Esophagus mucosa (tissue), 1 donor: ENCODE data around the gene PPP1R15A. TPM values are rescaled to one million over a fixed set of nuclear protein-coding genes. Genes with fewer than 3 reads are reported as not detected.
"Not testable (repeated sequence)": the region's sequence is repeated elsewhere in the genome, so short reads cannot be mapped to it uniquely, and the experiment has no call there.

Experiments
- ATAC-seq: fragments of 200-7000 bp; cut with Tn5 transposase; one replicate; pipeline ENCODE4 v1.9.1; 2020
- total RNA-seq: library from RNA; stranded (reverse); gene quantifications from one replicate; pipeline ENCODE4 v1.2.4, GENCODE V29; 2023
- donor health status: DM: yes; HTN: yes; CAD: no.

PPP1R15A gene
- total RNA-seq, 1 donor from 2014 or later: 30.0 TPM

GRCh38 chr19:48881741-48882657 is 9.8 kb downstream of the PPP1R15A start:
- peak; percentile 58 for ATAC-seq

GRCh38 chr19:48883726-48884125 is 11.5 kb downstream of the PPP1R15A start:
- no peak for ATAC-seq

GRCh38 chr19:48887861-48888612 is 15.8 kb downstream of the PPP1R15A start:
- ATAC-seq: peak; percentile 10

GRCh38 chr19:48889496-48889895 is 17.3 kb downstream of the PPP1R15A start:
- not testable (repeated sequence) for ATAC-seq

GRCh38 chr19:48890551-48890950 is 18.3 kb downstream of the PPP1R15A start:
- peak; percentile 55 for ATAC-seq

GRCh38 chr19:48895226-48895625 is 23.0 kb downstream of the PPP1R15A start:
- ATAC-seq: no peak

- peak; percentile 13 for ATAC-seq
Measured at GRCh38 chr19:48896191-48896720, 24.0 kb downstream of the PPP1R15A start.

- no peak for ATAC-seq
Measured at GRCh38 chr19:48897181-48897580, 25.0 kb downstream of the PPP1R15A start.

- not testable (repeated sequence) for ATAC-seq
Measured at GRCh38 chr19:48899386-48899749, 27.1 kb downstream of the PPP1R15A start.

GRCh38 chr19:48899781-48900476 is 27.7 kb downstream of the PPP1R15A start, which contains the start of gene NUCB1:
Gene NUCB1, plus strand, starts transcription at chr19:48900312. Its CDS starts 485 bp downstream, at chr19:48900797.
- peak; percentile 98 for ATAC-seq

GRCh38 chr19:48900477-48901406 is 28.5 kb downstream of the PPP1R15A start:
- peak; percentile 1 for ATAC-seq

- not testable (repeated sequence) for ATAC-seq
Measured at GRCh38 chr19:48902291-48902690, 30.1 kb downstream of the PPP1R15A start.

GRCh38 chr19:48903788-48904187 is 31.6 kb downstream of the PPP1R15A start:
- not testable (repeated sequence) for ATAC-seq

- ATAC-seq: no peak
Measured at GRCh38 chr19:48905664-48906063, 33.4 kb downstream of the PPP1R15A start.

GRCh38 chr19:48906324-48906723 is 34.1 kb downstream of the PPP1R15A start:
- no peak for ATAC-seq

GRCh38 chr19:48907671-48908070 is 35.5 kb downstream of the PPP1R15A start:
- no peak for ATAC-seq

GRCh38 chr19:48909424-48910077 is 37.3 kb downstream of the PPP1R15A start:
- not testable (repeated sequence) for ATAC-seq

GRCh38 chr19:48910803-48911202 is 38.6 kb downstream of the PPP1R15A start:
- ATAC-seq: no peak

- peak; percentile 35 for ATAC-seq
Measured at GRCh38 chr19:48913114-48913889, 41.1 kb downstream of the PPP1R15A start.

- ATAC-seq: no peak
Measured at GRCh38 chr19:48914181-48914580, 42.0 kb downstream of the PPP1R15A start.
